PC-3 (cell line): ENCODE measurements around the gene ERAP2.

Experiments
- EZH2 ChIP-seq: fragments of 300-600 bp; sonication (generic); IDR thresholded peaks from one replicate; pipeline ENCODE4 v1.6.1; 2017; ENCODE audit warnings: antibody characterized with exemption, mild to moderate bottlenecking, low read length; ENCODE audit not compliant: unreplicated experiment
- TF ChIP-seq, protein P1 (sequence below): fragments of 300-600 bp; sonication (generic); conservative IDR thresholded peaks from 2 replicates; pipeline ENCODE4 v1.5.1; 2017; ENCODE audit warnings: antibody characterized with exemption, low read depth, mild to moderate bottlenecking, low read length

DNA sequence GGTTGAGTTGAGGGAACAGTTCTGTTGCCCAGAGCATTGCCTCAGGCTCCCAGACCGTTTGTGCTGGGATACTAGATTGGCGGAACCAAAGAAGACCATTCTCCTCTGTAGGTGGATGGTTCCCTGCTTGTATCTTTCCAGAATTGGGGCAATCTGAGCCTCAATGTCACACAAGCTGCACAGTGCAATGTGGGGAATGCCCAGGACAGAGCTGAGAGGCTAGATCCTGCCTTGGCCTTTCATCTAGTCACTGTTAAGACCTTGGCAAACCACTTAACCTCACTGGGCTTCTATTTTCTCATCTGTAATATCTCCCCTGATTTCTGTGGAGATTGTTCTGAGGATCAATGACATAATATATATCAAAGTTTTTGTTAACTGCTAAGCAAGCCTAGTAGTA is 16.9 kb upstream of the ERAP2 start:
- TF ChIP-seq, protein P1, sequence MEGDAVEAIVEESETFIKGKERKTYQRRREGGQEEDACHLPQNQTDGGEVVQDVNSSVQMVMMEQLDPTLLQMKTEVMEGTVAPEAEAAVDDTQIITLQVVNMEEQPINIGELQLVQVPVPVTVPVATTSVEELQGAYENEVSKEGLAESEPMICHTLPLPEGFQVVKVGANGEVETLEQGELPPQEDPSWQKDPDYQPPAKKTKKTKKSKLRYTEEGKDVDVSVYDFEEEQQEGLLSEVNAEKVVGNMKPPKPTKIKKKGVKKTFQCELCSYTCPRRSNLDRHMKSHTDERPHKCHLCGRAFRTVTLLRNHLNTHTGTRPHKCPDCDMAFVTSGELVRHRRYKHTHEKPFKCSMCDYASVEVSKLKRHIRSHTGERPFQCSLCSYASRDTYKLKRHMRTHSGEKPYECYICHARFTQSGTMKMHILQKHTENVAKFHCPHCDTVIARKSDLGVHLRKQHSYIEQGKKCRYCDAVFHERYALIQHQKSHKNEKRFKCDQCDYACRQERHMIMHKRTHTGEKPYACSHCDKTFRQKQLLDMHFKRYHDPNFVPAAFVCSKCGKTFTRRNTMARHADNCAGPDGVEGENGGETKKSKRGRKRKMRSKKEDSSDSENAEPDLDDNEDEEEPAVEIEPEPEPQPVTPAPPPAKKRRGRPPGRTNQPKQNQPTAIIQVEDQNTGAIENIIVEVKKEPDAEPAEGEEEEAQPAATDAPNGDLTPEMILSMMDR = no peak
- no peak for TF ChIP-seq EZH2
